ENCODE results near the gene OSBPL2. TPM values are rescaled to one million over a fixed set of nuclear protein-coding genes. Genes with fewer than 3 reads are reported as not detected.

The OSBPL2 gene
- total and polyA plus RNA-seq, 9 of the 15 experiments (the other 6 are each of a cell fraction or from before 2014, with no cell fraction given): 2.5 to 25.6 (median 14.1) TPM

GRCh38 chr20:62237801-62238568, at the start of gene OSBPL2 (continued):
- TF ChIP-seq ZNF639 (CRISPR knock-in tag; conservative IDR thresholded peaks at IDR 0.05 in 1 of 2, IDR thresholded peaks at IDR 0.05 in 1 of 2) (0 out of 4 replicates have a peak, but pooled peaks of 1 of the 2 experiments have one; percentile 28), NCOA6 (IDR thresholded peaks at IDR 0.05) (no peak), CREB1 (IDR thresholded peaks at IDR 0.05) (peak; percentile 75), CREB1 (CRISPR knock-in tag; IDR thresholded peaks at IDR 0.05) (peak; percentile 87), MNT (conservative IDR thresholded peaks at IDR 0.05) (peak; percentile 95 to 98), TFAM (CRISPR knock-in tag; conservative IDR thresholded peaks at IDR 0.05) (no peak), TFAP4 (CRISPR knock-in tag; IDR thresholded peaks at IDR 0.05; ENCODE audit: borderline replicate concordance) (peak; percentile 73; the same call in 1 of the 2 replicates), ZNF655 (CRISPR knock-in tag; IDR thresholded peaks at IDR 0.05) (no peak), MTA3 (IDR thresholded peaks at IDR 0.05; ENCODE audit: borderline replicate concordance) (peak; percentile 41; the same call in 1 of the 2 replicates), ZMIZ1 (IDR thresholded peaks at IDR 0.05; ENCODE audit: low read depth in 2 of 2, low read length in 2 of 2) (no peak), SAP30 (IDR thresholded peaks at IDR 0.05; ENCODE audit: borderline replicate concordance, insufficient read depth, low read depth, low read length, poor library complexity, severe bottlenecking) (peak; percentile 73), ZNF217 (CRISPR knock-in tag; IDR thresholded peaks at IDR 0.05) (no peak), ELF1 (tag; IDR thresholded peaks at IDR 0.05) (peak; percentile 95), PKNOX1 (IDR thresholded peaks at IDR 0.05) (peak; percentile 99), FOXJ2 (tag; IDR thresholded peaks at IDR 0.05) (no peak)

Data from K562 (cell line).